ENCODE results near the gene PRSS57. TPM values are rescaled to one million over a fixed set of nuclear protein-coding genes. Genes with fewer than 3 reads are reported as not detected.
A peak's percentile ranks its signal among the peaks of the same experiment; 100 is the strongest.

Gene PRSS57
- total RNA-seq, 1 donor = not detected

DNA sequence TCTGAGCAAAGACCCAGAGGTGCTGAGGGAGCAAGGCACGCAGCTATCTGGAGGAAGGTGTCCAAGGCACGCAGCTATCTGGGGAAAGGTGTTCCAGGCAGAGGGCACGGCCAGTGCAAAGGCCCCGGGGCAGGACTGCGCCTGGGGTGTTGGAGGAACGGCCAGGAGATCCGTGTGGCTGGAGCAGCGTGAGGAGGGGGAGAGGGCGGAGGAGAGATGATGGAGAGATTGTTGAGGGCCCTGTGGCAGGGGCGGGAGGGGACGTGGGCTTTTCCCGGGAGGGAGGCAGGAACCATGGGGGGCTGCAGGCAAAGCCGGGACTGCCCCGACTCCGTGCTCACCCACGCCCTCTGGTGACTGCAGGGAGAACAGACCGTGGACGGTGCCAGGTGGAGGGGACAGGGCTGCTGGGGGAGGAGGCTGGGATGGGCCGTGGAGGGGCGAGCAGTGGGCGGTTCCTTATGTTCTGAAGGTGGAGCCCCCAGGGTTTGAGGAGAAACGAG, 42.4 kb upstream of the PRSS57 start:
- TF ChIP-seq, protein P1, sequence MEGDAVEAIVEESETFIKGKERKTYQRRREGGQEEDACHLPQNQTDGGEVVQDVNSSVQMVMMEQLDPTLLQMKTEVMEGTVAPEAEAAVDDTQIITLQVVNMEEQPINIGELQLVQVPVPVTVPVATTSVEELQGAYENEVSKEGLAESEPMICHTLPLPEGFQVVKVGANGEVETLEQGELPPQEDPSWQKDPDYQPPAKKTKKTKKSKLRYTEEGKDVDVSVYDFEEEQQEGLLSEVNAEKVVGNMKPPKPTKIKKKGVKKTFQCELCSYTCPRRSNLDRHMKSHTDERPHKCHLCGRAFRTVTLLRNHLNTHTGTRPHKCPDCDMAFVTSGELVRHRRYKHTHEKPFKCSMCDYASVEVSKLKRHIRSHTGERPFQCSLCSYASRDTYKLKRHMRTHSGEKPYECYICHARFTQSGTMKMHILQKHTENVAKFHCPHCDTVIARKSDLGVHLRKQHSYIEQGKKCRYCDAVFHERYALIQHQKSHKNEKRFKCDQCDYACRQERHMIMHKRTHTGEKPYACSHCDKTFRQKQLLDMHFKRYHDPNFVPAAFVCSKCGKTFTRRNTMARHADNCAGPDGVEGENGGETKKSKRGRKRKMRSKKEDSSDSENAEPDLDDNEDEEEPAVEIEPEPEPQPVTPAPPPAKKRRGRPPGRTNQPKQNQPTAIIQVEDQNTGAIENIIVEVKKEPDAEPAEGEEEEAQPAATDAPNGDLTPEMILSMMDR (IDR thresholded peaks at IDR 0.05; ENCODE audit: extremely low read depth, low read depth, low read length) = peak; percentile 45

DNA sequence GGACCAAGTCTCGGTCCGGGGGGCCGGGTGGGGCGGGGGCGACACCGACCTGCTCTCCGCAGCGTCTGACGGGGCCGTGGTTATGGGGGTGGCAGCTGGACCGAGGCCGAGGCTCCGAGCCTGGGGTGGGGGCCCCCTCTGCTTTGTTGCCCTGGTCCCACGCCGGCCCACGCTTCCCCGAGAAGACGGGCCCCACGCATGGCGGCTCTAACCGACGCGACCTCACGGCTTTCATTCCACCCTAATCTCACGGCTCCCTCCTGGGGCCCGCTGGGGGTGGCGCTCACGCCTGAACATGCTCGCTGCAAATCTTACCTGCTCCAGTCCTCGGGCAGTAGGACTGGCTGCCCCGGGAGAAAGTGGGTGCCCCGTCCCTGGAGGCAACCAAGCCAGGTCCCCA, 40.9 kb upstream of the PRSS57 start:
- Histone ChIP-seq H3K4me2 (ENCODE audit: insufficient read depth, low read length) (no peak overlapping the region), H3K9me3 (ENCODE audit: low read depth, low read length) (no peaks in the 10 kb centered on the region), H3K27ac (ENCODE audit: low read depth, low read length) (no peak overlapping the region), H2AFZ (ENCODE audit: low read length) (no peak overlapping the region), H3K27me3 (ENCODE audit: insufficient read depth, low read length) (no peaks in the 10 kb centered on the region), H3K36me3 (ENCODE audit: insufficient read depth, low read length) (no peaks in the 10 kb centered on the region), H4K20me1 (ENCODE audit: insufficient read depth, low read length) (no peaks in the 10 kb centered on the region), H3K79me2 (ENCODE audit: insufficient read depth, low read length) (no peaks in the 10 kb centered on the region), H3K4me3 (ENCODE audit: insufficient read depth, low read length) (no peak overlapping the region), H3K4me1 (ENCODE audit: insufficient read depth, low read length) (no peaks in the 10 kb centered on the region)
- DNase-seq (ENCODE audit: insufficient read length, low spot score, missing footprints) = no peak
- TF ChIP-seq, protein P1 (IDR thresholded peaks at IDR 0.05; ENCODE audit: extremely low read depth, low read depth, low read length) = no peak

More for the DNA sequence above, 42.4 kb upstream of the PRSS57 start:
- no peaks in the 10 kb centered on the region for H4K20me1 ChIP-seq (ENCODE audit: insufficient read depth, low read length)
- H3K4me1 ChIP-seq (ENCODE audit: insufficient read depth, low read length) = no peaks in the 10 kb centered on the region
- peak; percentile 98 for DNase-seq (ENCODE audit: insufficient read length, low spot score, missing footprints)
- H3K9me3 ChIP-seq (ENCODE audit: low read depth, low read length) = no peaks in the 10 kb centered on the region
- H2AFZ ChIP-seq (ENCODE audit: low read length) = no peak overlapping the region
- no peak overlapping the region for H3K4me3 ChIP-seq (ENCODE audit: insufficient read depth, low read length)
- H3K27ac ChIP-seq (ENCODE audit: low read depth, low read length) = no peak overlapping the region
- no peak overlapping the region for H3K4me2 ChIP-seq (ENCODE audit: insufficient read depth, low read length)
- H3K27me3 ChIP-seq (ENCODE audit: insufficient read depth, low read length) = no peaks in the 10 kb centered on the region
- H3K79me2 ChIP-seq (ENCODE audit: insufficient read depth, low read length) = no peaks in the 10 kb centered on the region
- H3K36me3 ChIP-seq (ENCODE audit: insufficient read depth, low read length) = no peaks in the 10 kb centered on the region

DNA sequence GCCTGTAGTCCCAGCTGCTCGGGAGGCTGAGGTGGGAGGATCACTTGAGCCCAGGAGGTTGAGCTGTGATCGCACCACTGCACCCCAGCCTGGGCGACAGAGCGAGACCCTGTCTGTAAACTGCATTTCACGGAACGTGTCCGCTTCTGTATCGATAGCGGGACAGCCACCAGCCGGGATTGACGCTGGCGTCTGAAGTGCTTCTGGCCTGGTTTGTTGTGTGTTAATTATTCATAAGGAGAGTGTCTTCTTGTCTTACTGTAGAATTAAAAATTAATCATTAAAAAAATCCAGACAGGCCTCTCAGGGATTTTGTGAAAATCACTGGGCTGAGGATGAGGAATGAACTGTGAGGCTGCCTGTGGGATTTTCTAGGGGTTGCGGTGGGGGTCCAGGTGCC, 39.5 kb upstream of the PRSS57 start:
- Histone ChIP-seq H4K20me1 (ENCODE audit: insufficient read depth, low read length) (no peaks in the 10 kb centered on the region), H3K36me3 (ENCODE audit: insufficient read depth, low read length) (no peaks in the 10 kb centered on the region), H3K27ac (ENCODE audit: low read depth, low read length) (no peak overlapping the region), H2AFZ (ENCODE audit: low read length) (no peak overlapping the region), H3K4me3 (ENCODE audit: insufficient read depth, low read length) (no peak overlapping the region), H3K79me2 (ENCODE audit: insufficient read depth, low read length) (no peaks in the 10 kb centered on the region), H3K9me3 (ENCODE audit: low read depth, low read length) (no peaks in the 10 kb centered on the region), H3K4me1 (ENCODE audit: insufficient read depth, low read length) (no peaks in the 10 kb centered on the region), H3K4me2 (ENCODE audit: insufficient read depth, low read length) (no peak overlapping the region), H3K27me3 (ENCODE audit: insufficient read depth, low read length) (no peaks in the 10 kb centered on the region)
- TF ChIP-seq, protein P1 (IDR thresholded peaks at IDR 0.05; ENCODE audit: extremely low read depth, low read depth, low read length) = no peak
- DNase-seq (ENCODE audit: insufficient read length, low spot score, missing footprints) = no peak

DNA sequence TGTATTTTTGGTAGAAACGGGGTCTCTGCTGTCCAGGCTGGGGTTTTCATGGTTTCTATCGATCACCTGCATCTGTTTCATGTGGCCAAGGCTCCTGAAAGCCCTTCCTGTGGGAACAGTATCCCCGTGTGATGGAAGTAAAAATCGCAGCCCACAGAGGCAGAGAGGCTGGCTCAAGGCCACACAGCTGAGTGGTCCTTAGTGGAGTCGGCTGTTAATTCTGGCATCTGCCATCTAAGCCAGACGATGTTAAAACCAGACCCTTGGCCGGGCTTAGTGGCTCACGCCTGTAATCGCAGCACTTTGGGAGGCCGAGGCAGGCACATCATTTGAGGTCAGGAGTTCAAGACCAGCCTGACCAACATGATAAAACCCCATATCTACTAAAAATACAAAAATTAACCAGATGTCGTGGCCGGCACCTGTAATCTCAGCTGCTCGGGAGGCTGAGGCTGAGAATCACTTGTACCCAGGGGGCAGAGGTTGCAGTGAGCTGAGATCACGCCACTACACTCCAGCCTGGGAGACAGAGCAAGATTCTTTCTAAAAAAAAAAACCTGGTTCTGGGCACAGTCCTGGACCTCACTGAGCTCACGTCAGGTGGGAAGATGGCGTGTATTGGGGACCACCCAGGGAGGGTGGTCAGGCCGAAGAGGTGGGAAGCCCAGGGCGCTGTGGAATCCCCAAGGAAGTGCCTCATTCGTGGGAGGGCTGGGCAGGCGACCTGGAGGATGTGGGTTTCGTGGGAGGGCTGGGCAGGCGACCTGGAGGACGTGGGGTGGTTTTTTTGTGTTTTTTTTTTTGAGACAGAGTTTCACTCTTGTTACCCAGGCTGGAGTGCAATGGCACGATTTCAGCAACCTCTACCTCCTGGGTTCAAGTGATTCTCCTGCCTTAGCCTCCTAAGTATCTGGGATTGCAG, 37.2 kb upstream of the PRSS57 start:
- H3K36me3 ChIP-seq (ENCODE audit: insufficient read depth, low read length) = no peaks in the 10 kb centered on the region
- no peaks in the 10 kb centered on the region for H3K79me2 ChIP-seq (ENCODE audit: insufficient read depth, low read length)
- H3K27me3 ChIP-seq (ENCODE audit: insufficient read depth, low read length) = no peaks in the 10 kb centered on the region
- no peak overlapping the region for H2AFZ ChIP-seq (ENCODE audit: low read length)
- H3K4me3 ChIP-seq (ENCODE audit: insufficient read depth, low read length) = no peak overlapping the region
- TF ChIP-seq, protein P1 (IDR thresholded peaks at IDR 0.05; ENCODE audit: extremely low read depth, low read depth, low read length) = no peak
- H3K27ac ChIP-seq (ENCODE audit: low read depth, low read length) = no peak overlapping the region
- no peaks in the 10 kb centered on the region for H3K4me1 ChIP-seq (ENCODE audit: insufficient read depth, low read length)
- H3K9me3 ChIP-seq (ENCODE audit: low read depth, low read length) = no peaks in the 10 kb centered on the region
- no peaks in the 10 kb centered on the region for H4K20me1 ChIP-seq (ENCODE audit: insufficient read depth, low read length)
- H3K4me2 ChIP-seq (ENCODE audit: insufficient read depth, low read length) = no peak overlapping the region
- DNase-seq (ENCODE audit: insufficient read length, low spot score, missing footprints) = no peak
